Activated naive CD8-positive, alpha-beta T cell treated with anti-CD3 and anti-CD28 coated beads for 36 hours (primary cell): ENCODE measurements around the gene ERI3. TPM values are rescaled to one million over a fixed set of nuclear protein-coding genes. Genes with fewer than 3 reads are reported as not detected.

Source experiments
- DNase-seq: peaks from one replicate; pipeline ENCODE4 v3.0.0; 2021
- H3K27ac Mint-ChIP-seq: one replicate; pipeline ENCODE4 v1.8.0; 2022; ENCODE audit warnings: mild to moderate bottlenecking, moderate library complexity, mixed read lengths
- H3K27me3 Mint-ChIP-seq: one replicate; pipeline ENCODE4 v1.8.0; 2022; ENCODE audit warnings: mild to moderate bottlenecking, mixed read lengths
- H3K36me3 Mint-ChIP-seq: one replicate; pipeline ENCODE4 v1.8.0; 2021; ENCODE audit warnings: mild to moderate bottlenecking, mixed read lengths
- H3K4me1 Mint-ChIP-seq: one replicate; pipeline ENCODE4 v1.8.0; 2021; ENCODE audit warnings: mixed read lengths
- H3K4me3 Mint-ChIP-seq: one replicate; pipeline ENCODE4 v1.8.0; 2022; ENCODE audit warnings: mild to moderate bottlenecking, moderate library complexity, mixed read lengths
- H3K9me3 Mint-ChIP-seq: one replicate; pipeline ENCODE4 v1.8.0; 2022; ENCODE audit warnings: mixed read lengths
- total RNA-seq, 2 experiments: library from RNA; stranded (reverse); gene quantifications; one replicate each; pipeline ENCODE4 v1.2.3, GENCODE V29; 2021

Gene ERI3
- total RNA-seq, 2 experiments from 2014 or later = 47.3 to 48.2 TPM

- no peak overlapping the region for H3K27ac Mint-ChIP-seq
- H3K4me1 Mint-ChIP-seq = no peaks in the 10 kb centered on the region
- no peak for DNase-seq
- H3K36me3 Mint-ChIP-seq = peaks cover 2% of the 10 kb centered on the region
- no peaks in the 10 kb centered on the region for H3K9me3 Mint-ChIP-seq
- no peaks in the 10 kb centered on the region for H3K27me3 Mint-ChIP-seq
- H3K4me3 Mint-ChIP-seq = no peak overlapping the region
These were observed 98.1 kb downstream of the ERI3 start for GRCh38 chr1:44256762-44257554.

- H3K27ac Mint-ChIP-seq = no peak overlapping the region
- DNase-seq = peak; percentile 22
- H3K4me1 Mint-ChIP-seq = no peaks in the 10 kb centered on the region
- H3K27me3 Mint-ChIP-seq = no peaks in the 10 kb centered on the region
- H3K9me3 Mint-ChIP-seq = no peaks in the 10 kb centered on the region
- no peaks in the 10 kb centered on the region for H3K36me3 Mint-ChIP-seq
- no peak overlapping the region for H3K4me3 Mint-ChIP-seq
These were observed 100.6 kb downstream of the ERI3 start for GRCh38 chr1:44254392-44254910.

GRCh38 chr1:44251989-44252671, 102.9 kb downstream of the ERI3 start:
- H3K27me3 Mint-ChIP-seq = no peaks in the 10 kb centered on the region
- no peaks in the 10 kb centered on the region for H3K4me1 Mint-ChIP-seq

GRCh38 chr1:44251486-44251885, 103.6 kb downstream of the ERI3 start:
- no peaks in the 10 kb centered on the region for H3K9me3 Mint-ChIP-seq
- DNase-seq = no peak
- H3K4me1 Mint-ChIP-seq = no peaks in the 10 kb centered on the region
- H3K4me3 Mint-ChIP-seq = no peak overlapping the region
- H3K27ac Mint-ChIP-seq = no peak overlapping the region
- H3K36me3 Mint-ChIP-seq = no peaks in the 10 kb centered on the region
- no peaks in the 10 kb centered on the region for H3K27me3 Mint-ChIP-seq

More at GRCh38 chr1:44251989-44252671, 102.9 kb downstream of the ERI3 start:
- no peak overlapping the region for H3K27ac Mint-ChIP-seq
- no peaks in the 10 kb centered on the region for H3K9me3 Mint-ChIP-seq
- DNase-seq = no peak
- no peak overlapping the region for H3K4me3 Mint-ChIP-seq
- H3K36me3 Mint-ChIP-seq = no peaks in the 10 kb centered on the region

GRCh38 chr1:44250068-44250781, 104.8 kb downstream of the ERI3 start:
- H3K27ac Mint-ChIP-seq = no peak overlapping the region
- no peak overlapping the region for H3K4me3 Mint-ChIP-seq
- H3K36me3 Mint-ChIP-seq = no peaks in the 10 kb centered on the region
- DNase-seq = no peak
- H3K4me1 Mint-ChIP-seq = no peaks in the 10 kb centered on the region
- H3K27me3 Mint-ChIP-seq = no peaks in the 10 kb centered on the region
- no peaks in the 10 kb centered on the region for H3K9me3 Mint-ChIP-seq

- Mint-ChIP-seq H3K4me3 (no peak overlapping the region), H3K36me3 (no peaks in the 10 kb centered on the region), H3K27ac (no peak overlapping the region), H3K27me3 (no peaks in the 10 kb centered on the region), H3K4me1 (no peaks in the 10 kb centered on the region), H3K9me3 (no peaks in the 10 kb centered on the region)
- DNase-seq = no peak
These were observed 105.5 kb downstream of the ERI3 start for GRCh38 chr1:44249543-44249942.

GRCh38 chr1:44246806-44247205, 108.3 kb downstream of the ERI3 start:
- H3K4me1 Mint-ChIP-seq = no peaks in the 10 kb centered on the region
- no peak overlapping the region for H3K4me3 Mint-ChIP-seq
- H3K27me3 Mint-ChIP-seq = no peaks in the 10 kb centered on the region
- H3K27ac Mint-ChIP-seq = no peak overlapping the region
- no peaks in the 10 kb centered on the region for H3K9me3 Mint-ChIP-seq
- DNase-seq = no peak
- H3K36me3 Mint-ChIP-seq = no peaks in the 10 kb centered on the region

- no peak for DNase-seq
- no peak overlapping the region for H3K4me3 Mint-ChIP-seq
- no peaks in the 10 kb centered on the region for H3K9me3 Mint-ChIP-seq
- no peaks in the 10 kb centered on the region for H3K27me3 Mint-ChIP-seq
- no peak overlapping the region for H3K27ac Mint-ChIP-seq
- H3K4me1 Mint-ChIP-seq = peaks cover 2% of the 10 kb centered on the region
- H3K36me3 Mint-ChIP-seq = no peaks in the 10 kb centered on the region
These were observed 110.1 kb downstream of the ERI3 start for GRCh38 chr1:44244986-44245385.

GRCh38 chr1:44243782-44244495, 111.1 kb downstream of the ERI3 start:
- H3K4me1 Mint-ChIP-seq = peaks cover 5% of the 10 kb centered on the region
- no peaks in the 10 kb centered on the region for H3K9me3 Mint-ChIP-seq
- H3K36me3 Mint-ChIP-seq = no peaks in the 10 kb centered on the region
- H3K27ac Mint-ChIP-seq = no peak overlapping the region
- DNase-seq = no peak
- no peaks in the 10 kb centered on the region for H3K27me3 Mint-ChIP-seq
- H3K4me3 Mint-ChIP-seq = no peak overlapping the region

GRCh38 chr1:44242746-44243145, 112.3 kb downstream of the ERI3 start:
- Mint-ChIP-seq H3K4me3 (no peak overlapping the region), H3K4me1 (peaks cover 11% of the 10 kb centered on the region), H3K9me3 (no peaks in the 10 kb centered on the region), H3K36me3 (peaks cover 2% of the 10 kb centered on the region), H3K27me3 (no peaks in the 10 kb centered on the region), H3K27ac (no peak overlapping the region)
- no peak for DNase-seq

- Mint-ChIP-seq H3K4me1 (peaks cover 11% of the 10 kb centered on the region), H3K27me3 (no peaks in the 10 kb centered on the region), H3K27ac (no peak overlapping the region), H3K9me3 (no peaks in the 10 kb centered on the region), H3K4me3 (no peak overlapping the region), H3K36me3 (peaks cover 2% of the 10 kb centered on the region)
- DNase-seq = no peak
These were observed 114.0 kb downstream of the ERI3 start for GRCh38 chr1:44240802-44241671.

- H3K36me3 Mint-ChIP-seq = peaks cover 2% of the 10 kb centered on the region
- no peaks in the 10 kb centered on the region for H3K27me3 Mint-ChIP-seq
- H3K4me1 Mint-ChIP-seq = peaks cover 11% of the 10 kb centered on the region
- DNase-seq = no peak
- no peaks in the 10 kb centered on the region for H3K9me3 Mint-ChIP-seq
- no peak overlapping the region for H3K4me3 Mint-ChIP-seq
- H3K27ac Mint-ChIP-seq = no peak overlapping the region
These were observed 115.1 kb downstream of the ERI3 start for GRCh38 chr1:44239961-44240371.

GRCh38 chr1:44239331-44239960, 115.6 kb downstream of the ERI3 start:
- H3K27ac Mint-ChIP-seq = no peak overlapping the region
- H3K9me3 Mint-ChIP-seq = no peaks in the 10 kb centered on the region
- H3K27me3 Mint-ChIP-seq = no peaks in the 10 kb centered on the region

More at GRCh38 chr1:44239331-44239960, 115.6 kb downstream of the ERI3 start:
- Mint-ChIP-seq H3K4me1 (peaks cover 11% of the 10 kb centered on the region), H3K4me3 (no peak overlapping the region), H3K36me3 (peaks cover 2% of the 10 kb centered on the region)
- no peak for DNase-seq
